ENCODE measurements around the gene C9orf50.

C9orf50 gene

GRCh38 chr9:129648092-129648763, 27.3 kb upstream of the C9orf50 start:
- no peak for TF ChIP-seq CTCF (IDR thresholded peaks at IDR 0.05; ENCODE audit: control insufficient read depth, extremely low read depth, insufficient read depth)
- H3K4me3 ChIP-seq (ENCODE audit: low read depth, low read length): no peak overlapping the region
- DNase-seq (ENCODE audit: low read depth): no peak

GRCh38 chr9:129647635-129648034, 26.7 kb upstream of the C9orf50 start:
- no peak for DNase-seq (ENCODE audit: low read depth)
- TF ChIP-seq CTCF (IDR thresholded peaks at IDR 0.05; ENCODE audit: control insufficient read depth, extremely low read depth, insufficient read depth): no peak
- no peak overlapping the region for H3K4me3 ChIP-seq (ENCODE audit: low read depth, low read length)

DNA sequence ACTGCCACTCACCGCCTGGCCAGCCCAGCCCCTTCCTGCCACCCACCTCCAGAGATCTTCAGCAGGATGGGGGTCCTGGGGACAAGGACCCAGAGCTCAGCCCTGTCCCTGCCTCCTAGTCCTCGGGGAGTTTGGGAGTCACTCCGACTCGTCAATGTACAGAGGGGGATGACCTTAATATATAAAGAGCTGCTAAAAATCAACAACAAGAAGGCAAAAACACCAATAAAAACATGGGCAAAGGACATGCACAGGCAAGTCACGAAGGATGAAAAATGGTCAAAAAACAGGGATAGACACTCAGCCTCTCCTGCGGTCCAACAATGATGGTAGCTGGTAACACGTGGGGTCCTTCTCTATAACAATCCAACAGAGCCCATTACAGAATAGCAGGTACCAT, 25.8 kb upstream of the C9orf50 start:
- H3K4me3 ChIP-seq (ENCODE audit: low read depth, low read length): no peak overlapping the region
- no peak for DNase-seq (ENCODE audit: low read depth)
- no peak for TF ChIP-seq CTCF (IDR thresholded peaks at IDR 0.05; ENCODE audit: control insufficient read depth, extremely low read depth, insufficient read depth)

- TF ChIP-seq CTCF (IDR thresholded peaks at IDR 0.05; ENCODE audit: control insufficient read depth, extremely low read depth, insufficient read depth): no peak
- no peak for DNase-seq (ENCODE audit: low read depth)
- no peak overlapping the region for H3K4me3 ChIP-seq (ENCODE audit: low read depth, low read length)
These were observed 25.4 kb upstream of the C9orf50 start for GRCh38 chr9:129646252-129646651.

GRCh38 chr9:129644902-129645301, 24.0 kb upstream of the C9orf50 start:
- TF ChIP-seq CTCF (IDR thresholded peaks at IDR 0.05; ENCODE audit: control insufficient read depth, extremely low read depth, insufficient read depth): no peak
- DNase-seq (ENCODE audit: low read depth): no peak
- H3K4me3 ChIP-seq (ENCODE audit: low read depth, low read length): no peak overlapping the region

- H3K4me3 ChIP-seq (ENCODE audit: low read depth, low read length): no peak overlapping the region
- DNase-seq (ENCODE audit: low read depth): no peak
- no peak for TF ChIP-seq CTCF (IDR thresholded peaks at IDR 0.05; ENCODE audit: control insufficient read depth, extremely low read depth, insufficient read depth)
These were observed 23.5 kb upstream of the C9orf50 start for GRCh38 chr9:129644365-129644764.

DNA sequence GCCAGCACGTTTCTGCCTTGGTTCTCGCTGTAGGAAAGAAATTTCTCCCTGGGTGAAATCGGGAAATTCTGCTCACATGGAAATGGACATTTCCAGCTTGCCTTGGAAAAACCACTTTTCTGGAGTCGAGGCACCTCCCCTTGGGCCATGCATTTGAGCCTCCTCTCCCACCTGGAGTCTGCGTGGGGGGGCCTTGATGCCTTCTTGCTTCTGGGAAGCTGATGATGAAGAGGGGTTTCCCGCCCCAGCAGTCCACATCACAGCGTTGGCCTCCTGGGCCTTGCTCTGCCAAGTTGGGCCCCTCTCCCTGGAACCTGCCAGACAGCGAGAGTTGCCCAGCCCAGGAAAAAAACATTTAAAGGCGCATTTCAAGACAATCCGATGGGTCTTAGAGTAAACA, 22.8 kb upstream of the C9orf50 start:
- H3K4me3 ChIP-seq (ENCODE audit: low read depth, low read length): no peak overlapping the region
- no peak for DNase-seq (ENCODE audit: low read depth)
- no peak for TF ChIP-seq CTCF (IDR thresholded peaks at IDR 0.05; ENCODE audit: control insufficient read depth, extremely low read depth, insufficient read depth)
